HG03469 (cell line): ENCODE measurements around the gene LCE2A.
"Not testable (repeated sequence)": the region's sequence is repeated elsewhere in the genome, so short reads cannot be mapped to it uniquely, and the experiment has no call there.

Experiments
- ATAC-seq: cut with Tn5 transposase; IDR thresholded peaks from one replicate; pipeline ENCODE4 v1.9.1; 2021; ENCODE audit warnings: mild to moderate bottlenecking, moderate library complexity, moderate number of reproducible peaks; ENCODE audit not compliant: unreplicated experiment

The LCE2A gene

GRCh38 chr1:152697701-152698600, at the start of gene LCE2A:
TSS of gene LCE2A (plus strand) at chr1:152698345. CDS start at chr1:152698902, 557 bp downstream.
- no peak for ATAC-seq

- no peak for ATAC-seq
Measured at GRCh38 chr1:152654110-152654509, 44.0 kb upstream of the LCE2A start.

- no peak for ATAC-seq
Measured at GRCh38 chr1:152656459-152656858, 41.7 kb upstream of the LCE2A start.

GRCh38 chr1:152657677-152658076, 40.5 kb upstream of the LCE2A start:
- ATAC-seq, result no peak

GRCh38 chr1:152658649-152659048, 39.5 kb upstream of the LCE2A start:
- ATAC-seq, result no peak

- no peak for ATAC-seq
Measured at GRCh38 chr1:152663098-152663497, 35.0 kb upstream of the LCE2A start, which contains the start of gene LCE2D. TSS of gene LCE2D (plus strand) at chr1:152663380. CDS start at chr1:152664106, 726 bp downstream.

GRCh38 chr1:152666171-152666570, 32.0 kb upstream of the LCE2A start:
- not testable (repeated sequence) for ATAC-seq

GRCh38 chr1:152667648-152668047, 30.5 kb upstream of the LCE2A start:
- no peak for ATAC-seq

GRCh38 chr1:152673016-152673415, 25.1 kb upstream of the LCE2A start:
- no peak for ATAC-seq

GRCh38 chr1:152674983-152675382, 23.2 kb upstream of the LCE2A start, which contains the start of gene LCE2C:
TSS of gene LCE2C (plus strand) at chr1:152675279. CDS start at chr1:152676016, 737 bp downstream.
- not testable (repeated sequence) for ATAC-seq

- ATAC-seq, result no peak
Measured at GRCh38 chr1:152679459-152679858, 18.7 kb upstream of the LCE2A start.

GRCh38 chr1:152681616-152682015, 16.5 kb upstream of the LCE2A start:
- ATAC-seq, result no peak

- no peak for ATAC-seq
Measured at GRCh38 chr1:152683846-152684245, 14.3 kb upstream of the LCE2A start.

GRCh38 chr1:152685823-152686222, 12.3 kb upstream of the LCE2A start, which contains the start of gene LCE2B:
TSS of gene LCE2B (plus strand) at chr1:152686123. CDS start at chr1:152686844, 721 bp downstream.
- not testable (repeated sequence) for ATAC-seq

GRCh38 chr1:152699746-152700145, 1.6 kb downstream of the LCE2A start:
- ATAC-seq, result no peak

- no peak for ATAC-seq
Measured at GRCh38 chr1:152707860-152708259, 9.7 kb downstream of the LCE2A start, which contains the start of gene LCE4A. TSS of gene LCE4A (plus strand) at chr1:152708160. CDS start at chr1:152709076, 916 bp downstream.

GRCh38 chr1:152718238-152718637, 20.1 kb downstream of the LCE2A start:
- ATAC-seq, result no peak

- no peak for ATAC-seq
Measured at GRCh38 chr1:152725261-152725660, 27.1 kb downstream of the LCE2A start.

GRCh38 chr1:152728986-152729385, 30.8 kb downstream of the LCE2A start:
- no peak for ATAC-seq

- no peak for ATAC-seq
Measured at GRCh38 chr1:152735648-152736047, 37.5 kb downstream of the LCE2A start.

GRCh38 chr1:152737997-152738396, 39.9 kb downstream of the LCE2A start:
- ATAC-seq, result no peak

GRCh38 chr1:152739841-152740240, 41.7 kb downstream of the LCE2A start:
- no peak for ATAC-seq
